Vagina (tissue), 2 donors: ENCODE data around the gene PNMA8C.

Experiments used
- POLR2A ChIP-seq, 2 donors: fragments of 450-650 bp; IDR thresholded peaks; one replicate each; pipeline ENCODE4 v1.6.1; 2017; ENCODE audit warnings: antibody characterized with exemption in 2 of 2, mild to moderate bottlenecking in 2 of 2, moderate library complexity in 2 of 2
- TF ChIP-seq, protein P1 (sequence below), 3 experiments: fragments of 450-650 bp in 2 of 3; fragments of 200-600 bp in 1 of 3; sonication (generic) in 1 of 3; IDR thresholded peaks; one replicate each; pipeline ENCODE4 v1.5.1; 2017 to 2019; ENCODE audit warnings: antibody characterized with exemption in 3 of 3, mild to moderate bottlenecking in 2 of 3, moderate library complexity in 2 of 3

DNA sequence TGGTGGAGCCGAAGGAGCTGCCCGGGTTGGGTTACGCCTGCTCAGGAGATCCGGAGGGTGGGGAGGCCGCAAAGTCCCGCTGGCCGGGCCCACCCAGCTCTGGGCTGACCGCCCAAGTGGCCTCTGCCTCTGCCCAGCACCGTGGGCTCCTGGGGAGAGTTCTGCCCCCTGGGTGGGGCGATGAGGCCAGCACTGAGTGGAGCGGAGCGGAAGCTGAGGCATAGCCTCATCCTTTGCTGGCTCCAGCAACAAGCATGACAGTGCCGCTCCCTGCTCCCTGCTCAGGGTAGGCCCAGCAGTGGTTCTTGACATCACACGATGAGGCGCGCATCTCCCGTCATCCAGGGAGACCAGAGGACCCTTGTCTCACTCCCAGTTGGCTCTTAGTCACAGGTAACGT, 37.9 kb downstream of the PNMA8C start:
- TF ChIP-seq, protein P1, sequence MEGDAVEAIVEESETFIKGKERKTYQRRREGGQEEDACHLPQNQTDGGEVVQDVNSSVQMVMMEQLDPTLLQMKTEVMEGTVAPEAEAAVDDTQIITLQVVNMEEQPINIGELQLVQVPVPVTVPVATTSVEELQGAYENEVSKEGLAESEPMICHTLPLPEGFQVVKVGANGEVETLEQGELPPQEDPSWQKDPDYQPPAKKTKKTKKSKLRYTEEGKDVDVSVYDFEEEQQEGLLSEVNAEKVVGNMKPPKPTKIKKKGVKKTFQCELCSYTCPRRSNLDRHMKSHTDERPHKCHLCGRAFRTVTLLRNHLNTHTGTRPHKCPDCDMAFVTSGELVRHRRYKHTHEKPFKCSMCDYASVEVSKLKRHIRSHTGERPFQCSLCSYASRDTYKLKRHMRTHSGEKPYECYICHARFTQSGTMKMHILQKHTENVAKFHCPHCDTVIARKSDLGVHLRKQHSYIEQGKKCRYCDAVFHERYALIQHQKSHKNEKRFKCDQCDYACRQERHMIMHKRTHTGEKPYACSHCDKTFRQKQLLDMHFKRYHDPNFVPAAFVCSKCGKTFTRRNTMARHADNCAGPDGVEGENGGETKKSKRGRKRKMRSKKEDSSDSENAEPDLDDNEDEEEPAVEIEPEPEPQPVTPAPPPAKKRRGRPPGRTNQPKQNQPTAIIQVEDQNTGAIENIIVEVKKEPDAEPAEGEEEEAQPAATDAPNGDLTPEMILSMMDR (IDR thresholded peaks at IDR 0.05): no peak
- no peak for TF ChIP-seq POLR2A (IDR thresholded peaks at IDR 0.05)
